ENCODE data around the gene NEK9. TPM values are rescaled to one million over a fixed set of nuclear protein-coding genes. Genes with fewer than 3 reads are reported as not detected.

NEK9 gene
- total RNA-seq, 1 donor from 2014 or later = 65.4 TPM

- H3K4me1 Mint-ChIP-seq (ENCODE audit: low read depth) = peaks cover 33% of the 10 kb centered on the region
- DNase-seq (ENCODE audit: low spot score) = no peak
- H3K27me3 Mint-ChIP-seq (ENCODE audit: low read depth) = no peaks in the 10 kb centered on the region
- H3K27ac Mint-ChIP-seq (ENCODE audit: unreplicated experiment) = no peak overlapping the region
- no peaks in the 10 kb centered on the region for H3K36me3 Mint-ChIP-seq (ENCODE audit: low read depth)
- no peak overlapping the region for H3K4me3 Mint-ChIP-seq (ENCODE audit: unreplicated experiment)
- no peak for TF ChIP-seq CTCF (IDR thresholded peaks at IDR 0.05)
- H3K9me3 Mint-ChIP-seq (ENCODE audit: low read depth) = no peaks in the 10 kb centered on the region
These were observed 78.7 kb downstream of the NEK9 start for GRCh38 chr14:75048101-75048500.

GRCh38 chr14:75047506-75047905, 79.3 kb downstream of the NEK9 start:
- no peak for TF ChIP-seq CTCF (IDR thresholded peaks at IDR 0.05)
- peaks cover 33% of the 10 kb centered on the region for H3K4me1 Mint-ChIP-seq (ENCODE audit: low read depth)
- H3K27me3 Mint-ChIP-seq (ENCODE audit: low read depth) = no peaks in the 10 kb centered on the region
- DNase-seq (ENCODE audit: low spot score) = no peak
- no peak overlapping the region for H3K4me3 Mint-ChIP-seq (ENCODE audit: unreplicated experiment)
- no peaks in the 10 kb centered on the region for H3K9me3 Mint-ChIP-seq (ENCODE audit: low read depth)
- H3K36me3 Mint-ChIP-seq (ENCODE audit: low read depth) = no peaks in the 10 kb centered on the region
- no peak overlapping the region for H3K27ac Mint-ChIP-seq (ENCODE audit: unreplicated experiment)

DNA sequence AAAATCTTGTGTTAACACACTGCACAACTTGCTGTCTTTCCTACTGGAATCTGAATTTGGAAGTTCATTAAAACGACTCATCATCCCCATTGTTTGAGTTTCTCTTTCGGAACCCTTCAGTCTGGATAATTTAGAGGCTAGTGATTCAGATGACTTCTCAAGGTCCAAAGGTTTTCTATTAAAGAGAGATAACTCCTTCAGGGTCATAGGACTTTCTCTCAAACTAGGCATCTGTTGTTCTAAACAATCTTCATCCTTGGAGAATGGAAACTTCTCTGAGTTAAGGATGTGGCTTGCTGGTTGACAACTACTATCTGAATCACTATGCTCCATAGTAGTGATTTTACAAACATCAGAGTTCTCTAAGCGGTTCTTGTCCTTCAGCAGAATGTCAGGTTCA, 79.9 kb downstream of the NEK9 start:
- no peaks in the 10 kb centered on the region for H3K36me3 Mint-ChIP-seq (ENCODE audit: low read depth)
- no peak overlapping the region for H3K27ac Mint-ChIP-seq (ENCODE audit: unreplicated experiment)
- H3K9me3 Mint-ChIP-seq (ENCODE audit: low read depth) = no peaks in the 10 kb centered on the region
- no peak overlapping the region for H3K4me3 Mint-ChIP-seq (ENCODE audit: unreplicated experiment)
- TF ChIP-seq CTCF (IDR thresholded peaks at IDR 0.05) = no peak
- no peak for DNase-seq (ENCODE audit: low spot score)
- no peaks in the 10 kb centered on the region for H3K27me3 Mint-ChIP-seq (ENCODE audit: low read depth)
- H3K4me1 Mint-ChIP-seq (ENCODE audit: low read depth) = peaks cover 39% of the 10 kb centered on the region

GRCh38 chr14:75046275-75046674, 80.6 kb downstream of the NEK9 start:
- Mint-ChIP-seq H3K27me3 (ENCODE audit: low read depth) (no peaks in the 10 kb centered on the region), H3K9me3 (ENCODE audit: low read depth) (no peaks in the 10 kb centered on the region), H3K4me1 (ENCODE audit: low read depth) (peaks cover 37% of the 10 kb centered on the region), H3K27ac (ENCODE audit: unreplicated experiment) (no peak overlapping the region), H3K36me3 (ENCODE audit: low read depth) (no peaks in the 10 kb centered on the region), H3K4me3 (ENCODE audit: unreplicated experiment) (no peak overlapping the region)
- no peak for TF ChIP-seq CTCF (IDR thresholded peaks at IDR 0.05)
- no peak for DNase-seq (ENCODE audit: low spot score)

DNA sequence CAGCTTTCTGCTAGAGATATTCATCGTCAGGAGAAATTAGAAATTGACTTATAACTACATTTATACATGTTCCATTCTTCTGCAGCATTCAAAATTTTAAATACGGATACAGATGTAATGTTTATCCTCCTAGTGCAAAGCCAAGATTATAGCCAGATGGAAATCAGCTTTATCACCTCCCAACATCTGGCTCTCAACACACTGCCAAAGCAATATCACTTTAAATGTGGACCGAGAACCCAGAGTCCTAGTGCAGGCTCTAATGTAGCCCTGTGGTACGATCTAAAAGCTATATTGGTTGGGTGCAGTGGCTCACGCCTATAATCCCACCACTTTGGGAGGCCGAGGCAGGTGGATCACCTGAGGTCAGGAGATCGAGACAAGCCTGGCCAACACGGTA, 82.1 kb downstream of the NEK9 start:
- Mint-ChIP-seq H3K27me3 (ENCODE audit: low read depth) (no peaks in the 10 kb centered on the region), H3K4me3 (ENCODE audit: unreplicated experiment) (no peak overlapping the region), H3K36me3 (ENCODE audit: low read depth) (peaks cover 2% of the 10 kb centered on the region), H3K27ac (ENCODE audit: unreplicated experiment) (no peak overlapping the region), H3K9me3 (ENCODE audit: low read depth) (no peaks in the 10 kb centered on the region), H3K4me1 (ENCODE audit: low read depth) (peaks cover 25% of the 10 kb centered on the region)
- TF ChIP-seq CTCF (IDR thresholded peaks at IDR 0.05) = no peak
- no peak for DNase-seq (ENCODE audit: low spot score)

Measured in chondrocyte (in vitro differentiated cells).